Endothelial cell of umbilical vein (primary cell): ENCODE data around the gene PACS1. TPM values are rescaled to one million over a fixed set of nuclear protein-coding genes. Genes with fewer than 3 reads are reported as not detected.

Source experiments
- BruUV-seq: library from RNA; stranded (reverse); fragments of 400-500 nt; replicated peaks from 2 replicates; lab custom pipeline; 2021; lab: Mats Ljungman, UMichigan
- CTCF ChIA-PET: fragments of 300-600, 350-600 bp; sonication (Branson Sonifier 250); formaldehyde crosslinking; loops from one replicate; lab custom pipeline; 2021; ENCODE audit warnings: antibody characterized with exemption, inconsistent platforms; lab: Charles Lee
- POLR2A ChIA-PET: fragments of 300-600, 350-600 bp; sonication (Branson Sonifier 250); formaldehyde crosslinking; loops from one replicate; lab custom pipeline; 2021; ENCODE audit warnings: antibody characterized with exemption, inconsistent platforms; lab: Charles Lee
- DNase-seq: peaks from one replicate; pipeline ENCODE4 v3.0.0-alpha.2; 2011; ENCODE audit warnings: low read depth, low spot score
- FAIRE-seq: peaks from 2 replicates; lab custom pipeline; 2011; peaks lifted over from hg19 to GRCh38; lab: Jason Lieb, UNC
- H2AFZ ChIP-seq: 2 replicates; pipeline ENCODE4 v1.6.0; 2012; ENCODE audit warnings: low read depth, low read length, control low read depth, inconsistent platforms
- H3K27ac ChIP-seq: 2 replicates; pipeline ENCODE4 v1.5.1; 2011; ENCODE audit warnings: low read depth, mild to moderate bottlenecking, control low read depth, low read length, moderate library complexity; ENCODE audit not compliant: insufficient read depth
- H3K27me3 ChIP-seq, 2 experiments: 2 replicates each; pipeline versions ENCODE4 v1.6.0 to v1.6.1; 2011; ENCODE audit warnings: low read length in 2 of 2, mixed read lengths in 1 of 2; ENCODE audit not compliant: control insufficient read depth in 2 of 2, insufficient read depth in 2 of 2
- H3K36me3 ChIP-seq, 2 experiments: 2 replicates in 1 of 2; 3 replicates in 1 of 2; pipeline ENCODE4 v1.5.1; 2011; ENCODE audit warnings: low read length in 2 of 2, mild to moderate bottlenecking in 1 of 2, moderate library complexity in 1 of 2; ENCODE audit not compliant: control insufficient read depth in 2 of 2, insufficient read depth in 2 of 2; ENCODE audit errors: extremely low read depth in 1 of 2
- H3K4me1 ChIP-seq: 3 replicates; pipeline ENCODE4 v1.5.1; 2011; ENCODE audit warnings: mild to moderate bottlenecking, low read length; ENCODE audit not compliant: control insufficient read depth, insufficient read depth; ENCODE audit errors: extremely low read depth
- H3K4me2 ChIP-seq: 2 replicates; pipeline ENCODE4 v1.6.1; 2011; ENCODE audit warnings: low read length, control low read depth, mixed read lengths; ENCODE audit not compliant: insufficient read depth
- H3K4me3 ChIP-seq, 3 experiments: fragments of 200-600 bp in 1 of 3; sonication (generic), shearing (Covaris generic) in 1 of 3; replicated peaks in 1 of 3; 2 replicates each; pipeline ENCODE4 v1.5.1; 2011 to 2016; ENCODE audit warnings: control low read depth in 3 of 3, low read length in 3 of 3, mild to moderate bottlenecking in 2 of 3, inconsistent platforms in 1 of 3, low read depth in 1 of 3, moderate library complexity in 1 of 3; ENCODE audit not compliant: insufficient read depth in 1 of 3
- H3K79me2 ChIP-seq: 2 replicates; pipeline ENCODE4 v1.6.0; 2012; ENCODE audit warnings: low read length, inconsistent platforms; ENCODE audit not compliant: control insufficient read depth, insufficient read depth
- H3K9ac ChIP-seq: replicated peaks from 2 replicates; pipeline ENCODE3; 2011; ENCODE audit warnings: low read length, control low read depth; ENCODE audit not compliant: insufficient read depth; ENCODE audit errors: extremely low read depth
- H3K9me1 ChIP-seq: replicated peaks from 3 replicates; pipeline ENCODE4 v1.6.0; 2011; ENCODE audit warnings: mild to moderate bottlenecking, low read length; ENCODE audit not compliant: control insufficient read depth, insufficient read depth; ENCODE audit errors: extremely low read depth
- H3K9me3 ChIP-seq: replicated peaks from 2 replicates; pipeline ENCODE4 v1.5.1; 2012; ENCODE audit warnings: low read length, inconsistent platforms; ENCODE audit not compliant: control insufficient read depth, insufficient read depth
- H4K20me1 ChIP-seq: replicated peaks from 2 replicates; pipeline ENCODE3; 2011; ENCODE audit warnings: mild to moderate bottlenecking, low read length; ENCODE audit not compliant: control insufficient read depth, insufficient read depth; ENCODE audit errors: extremely low read depth
- CTCF ChIP-seq, 2 donors: IDR thresholded peaks; 1 replicate in 1 of 2; 2 replicates in 1 of 2; pipeline ENCODE4 v1.5.1; 2011; ENCODE audit warnings: low read length in 2 of 2, mild to moderate bottlenecking in 2 of 2, moderate library complexity in 2 of 2, control low read depth in 1 of 2, inconsistent platforms in 1 of 2, low read depth in 1 of 2; ENCODE audit not compliant: insufficient read depth in 1 of 2; ENCODE audit errors: extremely low read depth in 1 of 2
- dilution Hi-C: fragments of 300-500 bp; cut with MboI; formaldehyde crosslinking; loops from one replicate; pipeline ENCODE4 v1.15.0; 2019; ENCODE audit warnings: low sequenced_read_pairs; ENCODE audit not compliant: extremely low pct_ligation_motif_present
- intact Hi-C: fragments of 100-400 bp; cut with micrococcal nuclease; formaldehyde crosslinking; loops from one replicate; pipeline ENCODE4 v1.10.0; 2022
- polyA plus RNA-seq, 4 experiments: library from polyadenylated mRNA; depleted of rRNA in 3 of 4; stranded (reverse) in 3 of 4; unstranded in 1 of 4; fragments of >200 nt; gene quantifications; 2 replicates each; pipeline versions ENCODE4 v1.2.1 to v1.2.3, GENCODE V29; 2011 to 2012; ENCODE audit warnings: missing spikeins in 1 of 4
- total RNA-seq: library from RNA; stranded (reverse); gene quantifications from 2 replicates; pipeline ENCODE4 v1.2.3, GENCODE V29; 2021

PACS1 gene
- total and polyA plus RNA-seq, 2 donors (not counting 3 experiments of a cell fraction or from before 2014, with no cell fraction given), result 26.4 to 64.4 TPM

- Histone ChIP-seq H3K9me1 (no peaks in the 10 kb centered on the region), H3K36me3 (no peaks in the 10 kb centered on the region), H4K20me1 (no peaks in the 10 kb centered on the region), H3K9ac (no peak overlapping the region), H3K27me3 (peaks cover 20 to 22% of the 10 kb centered on the region in 2 experiments), H3K4me3 (no peak overlapping the region), H3K4me1 (peaks cover 6% of the 10 kb centered on the region), H3K4me2 (no peak overlapping the region), H2AFZ (no peak overlapping the region), H3K9me3 (no peaks in the 10 kb centered on the region), H3K79me2 (no peaks in the 10 kb centered on the region), H3K27ac (no peak overlapping the region)
- no peak for FAIRE-seq
- intact Hi-C loops, result no loop called here
- POLR2A ChIA-PET, result no interaction called here
- CTCF ChIA-PET, result interaction anchor here (1.0 to 1.3 kb wide), 2 partner anchors 18 to 19 kb away, joined by 3 read pairs; no protein-coding TSS in a partner anchor
- TF ChIP-seq CTCF (IDR thresholded peaks at IDR 0.05; ENCODE audit: extremely low read depth in 1 of 2, insufficient read depth in 1 of 2, low read depth in 1 of 2, low read length in 2 of 2), result no peak
- dilution Hi-C loops, result no loop called here
- no peak for DNase-seq
- no TSS peak for BruUV-seq
Measured at GRCh38 chr11:66293777-66294625, 223.9 kb downstream of the PACS1 start.

Other genes with a start within 250 kb of the PACS1 start
- 1.0 TPM in 1 of 2 replicates, not detected in the other for gene SNX32, start 236.3 kb upstream of the PACS1 start, total RNA-seq
- gene SNX32, start 236.3 kb upstream of the PACS1 start, polyA plus RNA-seq, result 0.19 and 0.29 TPM in 2 replicates
- gene CFL1, start 212.1 kb upstream of the PACS1 start, total RNA-seq, result 1,783 and 1,844 TPM in 2 replicates
- gene CFL1, start 212.1 kb upstream of the PACS1 start, polyA plus RNA-seq, result 2,403 and 2,689 TPM in 2 replicates
- gene MUS81, start 209.8 kb upstream of the PACS1 start, total RNA-seq, result 68.4 and 76.9 TPM in 2 replicates
- 57.9 and 64.5 TPM in 2 replicates for gene MUS81, start 209.8 kb upstream of the PACS1 start, polyA plus RNA-seq
- 76.5 and 81.7 TPM in 2 replicates for gene EFEMP2, start 197.5 kb upstream of the PACS1 start, total RNA-seq
- gene EFEMP2, start 197.5 kb upstream of the PACS1 start, polyA plus RNA-seq, result 207 and 259 TPM in 2 replicates
- not detected in 2 replicates for gene CTSW, start 190.4 kb upstream of the PACS1 start, total RNA-seq
- not detected in 2 replicates for gene CTSW, start 190.4 kb upstream of the PACS1 start, polyA plus RNA-seq
- 88.5 and 105 TPM in 2 replicates for gene FIBP, start 181.8 kb upstream of the PACS1 start, total RNA-seq
- gene FIBP, start 181.8 kb upstream of the PACS1 start, polyA plus RNA-seq, result 162 and 210 TPM in 2 replicates
- 103 and 105 TPM in 2 replicates for gene CCDC85B, start 179.6 kb upstream of the PACS1 start, total RNA-seq
- gene CCDC85B, start 179.6 kb upstream of the PACS1 start, polyA plus RNA-seq, result 107 and 132 TPM in 2 replicates
- gene FOSL1, start 169.9 kb upstream of the PACS1 start, total RNA-seq, result 52.6 and 53.8 TPM in 2 replicates
- gene FOSL1, start 169.9 kb upstream of the PACS1 start, polyA plus RNA-seq, result 16.6 and 18.1 TPM in 2 replicates
- 32.8 and 35.6 TPM in 2 replicates for gene C11orf68, start 151.2 kb upstream of the PACS1 start, total RNA-seq
- gene C11orf68, start 151.2 kb upstream of the PACS1 start, polyA plus RNA-seq, result 66.5 and 84.8 TPM in 2 replicates
- 114 and 118 TPM in 2 replicates for gene DRAP1, start 150.8 kb upstream of the PACS1 start, total RNA-seq
- 73.5 and 74.9 TPM in 2 replicates for gene DRAP1, start 150.8 kb upstream of the PACS1 start, polyA plus RNA-seq
- gene TSGA10IP, start 124.8 kb upstream of the PACS1 start, total RNA-seq, result not detected in 2 replicates
- not detected in 2 replicates for gene TSGA10IP, start 124.8 kb upstream of the PACS1 start, polyA plus RNA-seq
- gene SART1, start 108.5 kb upstream of the PACS1 start, total RNA-seq, result 58.9 and 62.7 TPM in 2 replicates
- 17.3 and 21.8 TPM in 2 replicates for gene SART1, start 108.5 kb upstream of the PACS1 start, polyA plus RNA-seq
- 39.7 and 42.4 TPM in 2 replicates for gene EIF1AD, start 68.1 kb upstream of the PACS1 start, total RNA-seq
- gene EIF1AD, start 68.1 kb upstream of the PACS1 start, polyA plus RNA-seq, result 35.7 and 39.3 TPM in 2 replicates
- gene BANF1, start 67.8 kb upstream of the PACS1 start, total RNA-seq, result 246 and 269 TPM in 2 replicates
- 367 and 376 TPM in 2 replicates for gene BANF1, start 67.8 kb upstream of the PACS1 start, polyA plus RNA-seq
- gene CST6, start 58.3 kb upstream of the PACS1 start, total RNA-seq, result 0.46 and 0.92 TPM in 2 replicates
- 2.2 and 2.5 TPM in 2 replicates for gene CST6, start 58.3 kb upstream of the PACS1 start, polyA plus RNA-seq
- 1.0 and 1.3 TPM in 2 replicates for gene CATSPER1, start 43.8 kb upstream of the PACS1 start, total RNA-seq
- gene CATSPER1, start 43.8 kb upstream of the PACS1 start, polyA plus RNA-seq, result 0.68 and 0.89 TPM in 2 replicates
- not detected in 2 replicates for gene GAL3ST3, start 21.1 kb upstream of the PACS1 start, total RNA-seq
- gene GAL3ST3, start 21.1 kb upstream of the PACS1 start, polyA plus RNA-seq, result 0.15 and 0.24 TPM in 2 replicates
- gene SF3B2, start 17.9 kb upstream of the PACS1 start, total RNA-seq, result 179 and 196 TPM in 2 replicates
- gene SF3B2, start 17.9 kb upstream of the PACS1 start, polyA plus RNA-seq, result 99.4 and 132 TPM in 2 replicates
- 39.2 and 40.5 TPM in 2 replicates for gene KLC2, start 187.4 kb downstream of the PACS1 start, total RNA-seq
- 20.7 and 24.0 TPM in 2 replicates for gene KLC2, start 187.4 kb downstream of the PACS1 start, polyA plus RNA-seq
- 171 and 177 TPM in 2 replicates for gene RAB1B, start 198.4 kb downstream of the PACS1 start, total RNA-seq
- 383 and 465 TPM in 2 replicates for gene RAB1B, start 198.4 kb downstream of the PACS1 start, polyA plus RNA-seq
- gene CNIH2, start 207.9 kb downstream of the PACS1 start, total RNA-seq, result 0.78 and 1.2 TPM in 2 replicates
- gene CNIH2, start 207.9 kb downstream of the PACS1 start, polyA plus RNA-seq, result 0.46 and 0.91 TPM in 2 replicates
- 104 and 123 TPM in 2 replicates for gene YIF1A, start 218.9 kb downstream of the PACS1 start, total RNA-seq
- 271 and 383 TPM in 2 replicates for gene YIF1A, start 218.9 kb downstream of the PACS1 start, polyA plus RNA-seq
- not detected in 2 replicates for gene TMEM151A, start 221.6 kb downstream of the PACS1 start, total RNA-seq
- gene TMEM151A, start 221.6 kb downstream of the PACS1 start, polyA plus RNA-seq, result 0.03 TPM in 1 of 2 replicates, not detected in the other
- gene CD248, start 246.8 kb downstream of the PACS1 start, total RNA-seq, result not detected in 2 replicates
- gene CD248, start 246.8 kb downstream of the PACS1 start, polyA plus RNA-seq, result 0.03 and 0.10 TPM in 2 replicates